HPDE6-E6E7 (cell line): ENCODE measurements around the gene CPTP.

Experiments
- DNase-seq: peaks from one replicate; pipeline ENCODE4 v3.0.0; 2011; ENCODE audit warnings: missing footprints; ENCODE audit errors: extremely low spot score

Gene CPTP

DNA sequence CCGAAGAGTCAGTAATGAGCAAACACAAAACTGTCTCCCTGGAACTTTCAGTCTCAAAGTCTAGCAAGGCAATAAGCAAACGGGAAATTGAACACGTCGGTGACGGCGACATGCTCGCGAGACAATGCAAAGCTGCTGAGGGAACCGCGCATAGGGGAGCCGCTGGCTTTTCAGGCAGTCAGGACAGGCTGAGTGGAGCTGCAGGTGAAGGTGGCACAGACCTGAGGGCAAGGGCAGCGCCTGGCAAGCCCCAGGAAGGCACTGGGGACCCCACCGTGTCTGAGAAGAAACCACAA, 5.0 kb upstream of the CPTP start:
- DNase-seq = no peak

DNA sequence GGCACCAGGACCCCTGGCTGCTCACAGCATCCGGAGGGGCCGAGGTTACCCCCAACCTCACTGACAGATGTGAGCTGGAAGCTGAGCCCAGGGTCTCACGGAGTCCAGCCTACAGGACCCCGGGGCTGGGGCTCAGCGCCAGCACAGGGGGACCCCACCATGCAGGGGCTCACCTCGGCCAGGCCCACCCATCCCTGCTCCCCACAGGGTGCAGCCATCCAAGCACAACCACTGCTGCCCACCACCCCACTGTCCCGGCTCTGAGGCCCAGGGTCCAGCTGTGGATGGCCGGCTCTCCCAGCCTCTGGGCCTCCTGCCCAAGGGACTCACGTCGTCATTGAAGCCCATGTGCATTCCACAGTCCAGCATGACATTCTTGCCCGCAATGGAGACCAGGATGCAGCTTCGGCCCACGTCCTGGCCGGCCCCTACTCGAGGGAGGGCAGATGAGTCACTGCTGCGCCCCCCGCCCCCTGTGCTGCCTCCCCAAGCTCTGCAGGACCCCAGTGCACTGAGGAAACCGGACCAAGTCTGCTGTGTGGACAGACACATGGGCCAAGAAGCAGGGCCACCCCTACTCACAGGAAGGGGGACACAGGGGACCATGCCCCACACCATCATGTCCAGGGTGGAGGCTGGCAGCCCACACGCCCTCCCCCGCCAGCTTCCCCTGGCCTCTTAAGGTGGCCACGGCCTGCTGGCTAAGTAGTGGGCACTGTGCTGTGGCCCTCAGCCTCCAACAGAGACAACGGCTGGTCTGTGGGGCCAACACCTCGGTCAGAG, 3.7 kb upstream of the CPTP start:
- no peak for DNase-seq

DNA sequence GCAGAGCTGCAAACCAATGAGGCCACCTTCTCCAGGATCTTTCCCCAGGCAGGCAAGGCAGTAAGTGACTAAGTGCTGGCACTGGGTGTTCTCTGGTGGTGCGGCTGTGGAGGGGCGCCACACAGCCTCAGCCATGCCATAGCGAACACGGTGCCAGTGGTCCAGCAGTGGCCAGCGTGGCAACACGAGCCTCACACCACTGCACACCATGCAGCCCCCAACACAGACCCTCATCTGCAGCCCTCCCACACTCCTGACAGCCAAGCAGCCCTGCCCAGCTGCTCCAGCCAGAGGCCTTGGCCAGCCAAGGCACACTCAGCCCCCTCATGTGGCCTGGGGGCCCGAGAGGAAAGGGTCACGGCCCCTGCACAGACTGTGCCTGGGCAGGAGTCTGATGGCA, 3.1 kb upstream of the CPTP start:
- no peak for DNase-seq

DNA sequence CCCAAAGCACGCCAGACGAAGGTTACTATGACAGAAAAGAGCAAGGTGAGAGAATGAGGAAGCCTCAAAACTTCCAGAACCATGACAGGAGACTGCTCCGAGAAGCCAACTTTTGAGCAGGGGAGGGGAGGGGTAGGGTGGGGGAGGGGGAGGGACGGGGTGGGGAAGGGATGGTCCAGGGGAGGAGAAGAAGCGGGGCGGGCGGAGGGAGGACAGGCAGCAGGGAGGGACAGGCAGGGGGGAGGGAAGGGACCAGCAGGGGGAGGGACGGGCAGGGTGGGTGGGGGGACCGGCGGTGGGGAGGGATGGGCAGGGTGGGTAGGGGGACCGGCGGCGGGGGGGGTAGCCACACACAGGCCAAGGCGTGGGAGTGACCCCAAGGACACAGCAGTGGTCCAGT, 2.2 kb upstream of the CPTP start:
- DNase-seq = no peak

DNA sequence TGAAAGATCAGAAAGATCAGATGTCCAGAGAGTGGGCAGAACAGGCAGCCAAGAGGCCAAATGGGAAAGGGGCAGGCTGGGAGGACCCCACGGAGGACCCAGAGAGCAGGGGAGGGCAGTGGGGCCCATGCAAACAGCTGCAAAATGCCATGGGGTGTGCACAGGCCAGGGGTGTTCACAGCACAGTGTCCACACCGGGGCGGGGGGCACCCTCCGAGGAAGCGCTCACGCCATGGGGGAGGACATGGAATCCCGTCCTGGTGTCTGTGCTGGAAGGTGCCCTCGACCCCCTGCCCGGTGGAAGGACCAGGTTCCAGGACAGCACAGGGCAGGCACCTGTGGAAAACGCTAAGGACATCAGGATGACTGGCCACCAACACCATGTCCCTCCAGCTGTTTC, 1.6 kb upstream of the CPTP start:
- no peak for DNase-seq

DNA sequence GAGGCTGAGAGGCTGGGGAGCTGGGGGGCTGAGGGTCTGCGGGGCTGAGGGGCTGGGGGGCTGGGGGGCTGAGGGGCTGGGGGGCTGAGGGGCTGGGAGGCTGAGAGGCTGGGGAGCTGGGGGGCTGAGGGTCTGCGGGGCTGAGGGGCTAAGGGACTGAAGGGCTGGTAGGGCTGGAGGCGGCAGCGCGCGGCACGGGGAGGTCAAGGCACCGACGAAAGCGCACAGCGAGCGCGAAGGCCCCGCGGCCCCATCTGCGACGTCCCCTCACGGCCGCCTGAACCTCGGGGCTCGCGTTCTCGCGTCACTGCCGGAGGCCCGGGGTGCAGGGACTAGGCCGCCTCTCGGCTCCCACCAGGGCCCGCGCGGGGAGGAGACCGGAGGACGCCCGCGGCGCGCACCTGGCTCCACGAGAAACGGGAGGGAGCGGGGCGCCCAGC, 498 bp upstream of the CPTP start:
- no peak for DNase-seq

DNA sequence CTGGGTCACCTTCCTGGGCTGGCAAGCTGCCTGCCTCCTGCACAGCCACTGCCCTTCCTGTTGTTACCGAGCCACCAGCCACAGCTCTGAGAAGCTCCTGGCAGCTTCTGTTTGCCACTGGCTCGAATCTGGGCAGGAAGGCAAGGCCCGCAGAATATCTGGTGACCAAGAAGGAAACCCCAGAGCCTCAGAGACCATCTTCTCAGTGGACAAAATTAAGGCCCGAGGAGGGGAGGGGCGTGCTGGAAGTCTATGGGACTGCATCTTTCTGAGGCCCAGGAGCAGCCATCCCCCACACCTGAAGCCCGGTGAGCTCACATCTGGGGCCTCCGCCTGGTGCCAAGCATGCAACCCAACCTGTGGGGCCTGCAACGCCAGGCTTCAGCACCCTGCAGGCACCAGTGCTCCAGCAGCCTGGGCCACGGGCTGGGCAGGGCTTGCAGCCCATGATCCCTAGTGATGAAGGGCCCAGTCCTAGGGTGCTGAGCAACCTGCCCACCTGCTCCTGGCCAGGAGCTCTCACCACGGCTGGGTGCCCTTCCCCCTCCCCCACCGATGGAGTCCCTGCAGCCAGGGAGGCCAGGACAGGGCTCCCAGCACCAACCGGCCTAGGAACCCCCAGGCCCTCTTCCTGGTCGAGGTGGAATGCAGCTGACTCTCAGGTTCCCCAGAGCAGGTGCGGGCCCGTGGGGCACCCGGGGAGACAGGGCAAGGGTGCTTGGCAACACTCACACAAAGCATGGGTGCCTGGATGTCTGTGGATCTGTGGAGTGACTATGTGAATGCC, 879 bp downstream of the CPTP start:
- DNase-seq = no peak

DNA sequence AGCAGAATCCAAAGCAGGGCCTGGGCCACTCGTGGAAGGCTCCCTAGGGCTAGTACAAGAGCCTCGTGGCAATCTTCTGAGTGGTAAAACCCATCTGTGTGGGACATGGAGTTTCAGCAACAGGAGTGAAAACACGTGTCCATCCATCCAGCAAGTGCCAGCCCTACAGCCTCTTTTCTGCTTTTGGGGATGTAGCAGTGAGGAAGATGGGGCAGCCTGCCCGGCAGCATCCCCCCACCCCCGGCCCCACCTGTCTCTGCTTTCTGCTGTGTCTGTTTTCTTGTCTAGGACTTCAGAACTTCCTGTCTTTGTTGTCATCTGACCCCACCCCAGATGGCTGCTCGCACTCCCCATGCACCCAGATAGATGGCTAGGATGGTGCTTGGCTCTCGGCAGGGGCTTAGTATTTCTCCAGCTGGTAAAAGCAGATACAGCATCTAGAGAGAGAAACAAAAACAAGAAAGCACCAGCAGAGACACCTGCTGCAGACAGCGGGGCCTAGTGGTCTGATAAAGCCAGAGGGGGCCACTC, 1.5 kb downstream of the CPTP start:
- no peak for DNase-seq

DNA sequence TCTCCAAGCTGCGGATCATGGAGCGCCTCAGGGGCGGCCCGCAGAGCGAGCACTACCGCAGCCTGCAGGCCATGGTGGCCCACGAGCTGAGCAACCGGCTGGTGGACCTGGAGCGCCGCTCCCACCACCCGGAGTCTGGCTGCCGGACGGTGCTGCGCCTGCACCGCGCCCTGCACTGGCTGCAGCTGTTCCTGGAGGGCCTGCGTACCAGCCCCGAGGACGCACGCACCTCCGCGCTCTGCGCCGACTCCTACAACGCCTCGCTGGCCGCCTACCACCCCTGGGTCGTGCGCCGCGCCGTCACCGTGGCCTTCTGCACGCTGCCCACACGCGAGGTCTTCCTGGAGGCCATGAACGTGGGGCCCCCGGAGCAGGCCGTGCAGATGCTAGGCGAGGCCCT, 2.7 kb downstream of the CPTP start:
- DNase-seq = no peak

DNA sequence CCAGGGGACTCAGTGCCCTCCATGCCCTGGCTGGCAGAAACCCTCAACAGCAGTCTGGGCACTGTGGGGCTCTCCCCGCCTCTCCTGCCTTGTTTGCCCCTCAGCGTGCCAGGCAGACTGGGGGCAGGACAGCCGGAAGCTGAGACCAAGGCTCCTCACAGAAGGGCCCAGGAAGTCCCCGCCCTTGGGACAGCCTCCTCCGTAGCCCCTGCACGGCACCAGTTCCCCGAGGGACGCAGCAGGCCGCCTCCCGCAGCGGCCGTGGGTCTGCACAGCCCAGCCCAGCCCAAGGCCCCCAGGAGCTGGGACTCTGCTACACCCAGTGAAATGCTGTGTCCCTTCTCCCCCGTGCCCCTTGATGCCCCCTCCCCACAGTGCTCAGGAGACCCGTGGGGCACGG, 3.7 kb downstream of the CPTP start:
- DNase-seq = no peak

DNA sequence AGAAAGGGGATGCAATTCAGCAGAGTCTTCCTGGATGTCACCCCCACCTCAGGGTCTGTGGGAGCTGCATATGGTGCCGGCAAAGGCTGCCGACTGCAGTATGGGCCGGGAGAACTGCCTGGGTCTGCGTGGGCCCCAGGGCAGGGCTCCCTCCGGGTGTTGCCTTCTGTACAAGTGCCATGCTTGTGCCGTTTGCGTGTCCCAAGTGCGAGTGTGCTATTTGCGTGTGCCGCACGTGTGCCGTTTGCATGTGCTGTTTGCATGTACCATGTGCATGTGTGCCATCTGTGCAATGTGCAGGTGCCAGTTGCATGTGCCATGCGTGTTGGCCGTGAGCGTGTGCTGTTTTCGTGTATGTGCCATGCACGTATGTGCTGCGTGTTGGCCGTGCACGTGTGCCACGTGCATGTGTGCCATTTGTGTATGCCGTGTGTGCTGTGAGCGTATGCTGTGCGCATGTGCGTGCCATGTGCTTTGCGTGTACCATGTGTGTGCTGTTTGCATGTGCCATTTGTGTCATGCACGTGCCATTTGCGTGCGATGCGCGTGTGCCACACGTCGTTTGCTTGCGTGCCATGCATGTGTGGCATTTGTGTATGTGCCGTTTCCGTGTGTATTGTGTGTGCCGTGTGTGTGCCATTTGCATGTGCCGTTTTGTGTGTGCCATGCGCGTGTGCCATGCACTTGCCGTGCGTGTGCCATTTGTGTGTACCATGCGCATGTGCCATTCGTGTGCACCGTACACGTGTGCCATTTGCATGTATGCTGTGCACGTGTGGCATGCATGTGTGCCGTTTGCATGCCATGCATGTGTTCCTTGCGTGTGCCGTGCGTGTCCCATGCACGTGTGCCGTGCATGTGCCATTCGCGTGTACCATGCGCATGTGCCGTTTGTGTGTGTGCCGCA, 5.0 kb downstream of the CPTP start:
- no peak for DNase-seq

DNA sequence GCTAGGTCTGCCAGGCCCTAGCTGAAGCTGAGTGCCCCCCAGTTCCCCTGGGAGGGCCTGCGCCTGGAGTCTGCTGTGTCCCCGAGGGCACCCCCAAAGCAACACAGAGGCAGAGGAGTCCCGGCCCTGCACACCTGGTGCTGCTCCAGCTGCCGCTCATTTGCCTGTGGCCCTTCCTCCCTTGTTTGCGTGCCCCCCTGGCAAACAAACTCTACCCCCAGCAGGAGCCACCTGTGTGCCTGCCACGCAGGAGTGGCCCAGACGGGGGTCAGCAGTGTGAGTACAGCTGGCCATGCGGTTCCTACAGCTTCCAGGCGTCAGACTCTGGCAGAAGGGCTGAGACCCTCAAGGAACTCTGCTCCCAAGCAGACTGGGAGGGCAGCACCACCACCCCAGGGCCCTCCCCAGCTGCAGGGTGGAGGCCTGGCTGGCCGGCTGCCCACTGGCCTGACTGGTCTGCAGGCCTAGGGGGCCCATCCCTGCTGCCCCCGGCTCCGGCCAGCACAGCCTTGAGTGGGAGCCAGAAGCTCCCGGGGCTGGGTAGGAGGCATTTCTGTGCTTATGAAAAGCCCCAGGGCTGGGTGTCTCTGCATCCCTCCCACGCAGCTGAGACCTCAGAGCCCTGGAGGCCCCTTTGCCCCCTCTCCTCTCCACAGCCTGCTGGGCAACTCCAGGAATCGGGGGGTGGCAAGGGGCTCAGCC, 5.9 kb downstream of the CPTP start:
- DNase-seq = no peak

DNA sequence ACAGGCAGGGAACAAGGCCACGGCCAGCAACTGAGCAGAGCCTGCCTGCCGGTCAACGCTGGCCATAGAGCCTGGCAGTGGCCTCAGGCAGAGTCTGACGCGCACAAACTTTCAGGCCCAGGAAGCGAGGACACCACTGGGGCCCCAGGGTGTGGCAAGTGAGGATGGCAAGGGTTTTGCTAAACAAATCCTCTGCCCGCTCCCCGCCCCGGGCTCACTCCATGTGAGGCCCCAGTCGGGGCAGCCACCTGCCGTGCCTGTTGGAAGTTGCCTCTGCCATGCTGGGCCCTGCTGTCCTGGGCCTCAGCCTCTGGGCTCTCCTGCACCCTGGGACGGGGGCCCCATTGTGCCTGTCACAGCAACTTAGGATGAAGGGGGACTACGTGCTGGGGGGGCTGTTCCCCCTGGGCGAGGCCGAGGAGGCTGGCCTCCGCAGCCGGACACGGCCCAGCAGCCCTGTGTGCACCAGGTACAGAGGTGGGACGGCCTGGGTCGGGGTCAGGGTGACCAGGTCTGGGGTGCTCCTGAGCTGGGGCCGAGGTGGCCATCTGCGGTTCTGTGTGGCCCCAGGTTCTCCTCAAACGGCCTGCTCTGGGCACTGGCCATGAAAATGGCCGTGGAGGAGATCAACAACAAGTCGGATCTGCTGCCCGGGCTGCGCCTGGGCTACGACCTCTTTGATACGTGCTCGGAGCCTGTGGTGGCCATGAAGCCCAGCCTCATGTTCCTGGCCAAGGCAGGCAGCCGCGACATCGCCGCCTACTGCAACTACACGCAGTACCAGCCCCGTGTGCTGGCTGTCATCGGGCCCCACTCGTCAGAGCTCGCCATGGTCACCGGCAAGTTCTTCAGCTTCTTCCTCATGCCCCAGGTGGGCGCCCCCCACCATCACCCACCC, 6.7 kb downstream of the CPTP start, which contains the start of gene TAS1R3:
TSS of gene TAS1R3 (plus strand) at position 213 of the 898 bp plus-strand sequence. CDS start at position 279, 66 bp downstream.
- DNase-seq = no peak

DNA sequence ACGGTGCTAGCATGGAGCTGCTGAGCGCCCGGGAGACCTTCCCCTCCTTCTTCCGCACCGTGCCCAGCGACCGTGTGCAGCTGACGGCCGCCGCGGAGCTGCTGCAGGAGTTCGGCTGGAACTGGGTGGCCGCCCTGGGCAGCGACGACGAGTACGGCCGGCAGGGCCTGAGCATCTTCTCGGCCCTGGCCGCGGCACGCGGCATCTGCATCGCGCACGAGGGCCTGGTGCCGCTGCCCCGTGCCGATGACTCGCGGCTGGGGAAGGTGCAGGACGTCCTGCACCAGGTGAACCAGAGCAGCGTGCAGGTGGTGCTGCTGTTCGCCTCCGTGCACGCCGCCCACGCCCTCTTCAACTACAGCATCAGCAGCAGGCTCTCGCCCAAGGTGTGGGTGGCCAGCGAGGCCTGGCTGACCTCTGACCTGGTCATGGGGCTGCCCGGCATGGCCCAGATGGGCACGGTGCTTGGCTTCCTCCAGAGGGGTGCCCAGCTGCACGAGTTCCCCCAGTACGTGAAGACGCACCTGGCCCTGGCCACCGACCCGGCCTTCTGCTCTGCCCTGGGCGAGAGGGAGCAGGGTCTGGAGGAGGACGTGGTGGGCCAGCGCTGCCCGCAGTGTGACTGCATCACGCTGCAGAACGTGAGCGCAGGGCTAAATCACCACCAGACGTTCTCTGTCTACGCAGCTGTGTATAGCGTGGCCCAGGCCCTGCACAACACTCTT, 7.6 kb downstream of the CPTP start:
- no peak for DNase-seq

DNA sequence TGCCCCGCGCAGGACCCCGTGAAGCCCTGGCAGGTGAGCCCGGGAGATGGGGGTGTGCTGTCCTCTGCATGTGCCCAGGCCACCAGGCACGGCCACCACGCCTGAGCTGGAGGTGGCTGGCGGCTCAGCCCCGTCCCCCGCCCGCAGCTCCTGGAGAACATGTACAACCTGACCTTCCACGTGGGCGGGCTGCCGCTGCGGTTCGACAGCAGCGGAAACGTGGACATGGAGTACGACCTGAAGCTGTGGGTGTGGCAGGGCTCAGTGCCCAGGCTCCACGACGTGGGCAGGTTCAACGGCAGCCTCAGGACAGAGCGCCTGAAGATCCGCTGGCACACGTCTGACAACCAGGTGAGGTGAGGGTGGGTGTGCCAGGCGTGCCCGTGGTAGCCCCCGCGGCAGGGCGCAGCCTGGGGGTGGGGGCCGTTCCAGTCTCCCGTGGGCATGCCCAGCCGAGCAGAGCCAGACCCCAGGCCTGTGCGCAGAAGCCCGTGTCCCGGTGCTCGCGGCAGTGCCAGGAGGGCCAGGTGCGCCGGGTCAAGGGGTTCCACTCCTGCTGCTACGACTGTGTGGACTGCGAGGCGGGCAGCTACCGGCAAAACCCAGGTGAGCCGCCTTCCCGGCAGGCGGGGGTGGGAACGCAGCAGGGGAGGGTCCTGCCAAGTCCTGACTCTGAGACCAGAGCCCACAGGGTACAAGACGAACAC, 8.3 kb downstream of the CPTP start:
- DNase-seq = no peak

DNA sequence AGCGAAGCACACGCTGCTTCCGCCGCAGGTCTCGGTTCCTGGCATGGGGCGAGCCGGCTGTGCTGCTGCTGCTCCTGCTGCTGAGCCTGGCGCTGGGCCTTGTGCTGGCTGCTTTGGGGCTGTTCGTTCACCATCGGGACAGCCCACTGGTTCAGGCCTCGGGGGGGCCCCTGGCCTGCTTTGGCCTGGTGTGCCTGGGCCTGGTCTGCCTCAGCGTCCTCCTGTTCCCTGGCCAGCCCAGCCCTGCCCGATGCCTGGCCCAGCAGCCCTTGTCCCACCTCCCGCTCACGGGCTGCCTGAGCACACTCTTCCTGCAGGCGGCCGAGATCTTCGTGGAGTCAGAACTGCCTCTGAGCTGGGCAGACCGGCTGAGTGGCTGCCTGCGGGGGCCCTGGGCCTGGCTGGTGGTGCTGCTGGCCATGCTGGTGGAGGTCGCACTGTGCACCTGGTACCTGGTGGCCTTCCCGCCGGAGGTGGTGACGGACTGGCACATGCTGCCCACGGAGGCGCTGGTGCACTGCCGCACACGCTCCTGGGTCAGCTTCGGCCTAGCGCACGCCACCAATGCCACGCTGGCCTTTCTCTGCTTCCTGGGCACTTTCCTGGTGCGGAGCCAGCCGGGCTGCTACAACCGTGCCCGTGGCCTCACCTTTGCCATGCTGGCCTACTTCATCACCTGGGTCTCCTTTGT, 9.1 kb downstream of the CPTP start:
- no peak for DNase-seq

DNA sequence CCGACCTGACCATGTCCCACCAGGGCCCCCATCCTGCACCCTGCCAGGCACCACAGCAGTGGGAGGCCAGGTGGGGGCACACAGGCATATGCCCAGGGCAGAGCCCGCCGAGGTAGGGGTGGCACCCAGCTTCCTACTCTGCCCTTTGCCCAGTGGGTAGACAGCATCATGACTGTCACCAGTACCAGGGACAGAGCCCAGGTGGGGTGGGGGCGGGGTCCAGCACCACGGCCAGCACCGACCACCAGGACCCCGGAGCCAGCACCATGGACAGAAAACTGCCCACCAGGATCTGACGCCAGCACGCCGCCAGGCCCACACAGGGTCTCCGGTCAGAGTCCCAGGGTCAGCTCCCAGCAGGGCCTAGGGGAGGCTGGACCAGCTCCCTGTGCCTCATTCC, 10.2 kb downstream of the CPTP start:
- no peak for DNase-seq

DNA sequence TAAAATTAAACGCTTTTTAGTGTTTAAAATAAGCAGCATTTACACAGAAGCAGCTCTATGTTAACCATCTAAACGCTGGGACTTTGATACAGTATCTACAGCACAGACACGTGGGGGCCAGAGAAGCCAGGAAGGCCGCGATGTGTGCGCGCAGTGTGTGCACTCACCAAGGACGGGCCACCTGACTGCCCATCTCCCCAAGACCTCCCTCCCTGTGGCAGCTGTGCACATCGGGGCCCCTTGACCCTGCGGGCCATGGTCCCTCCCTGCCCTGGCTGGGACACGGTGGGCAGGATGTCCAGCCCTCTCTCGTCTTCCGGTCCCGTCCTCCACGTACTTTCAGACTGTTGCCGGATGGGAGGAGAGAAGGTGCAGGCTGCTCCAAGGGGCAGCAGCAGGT, 10.7 kb downstream of the CPTP start:
- DNase-seq = no peak
